ENCODE results near the gene UBTFL1.
"Not testable (repeated sequence)": the region's sequence is repeated elsewhere in the genome, so short reads cannot be mapped to it uniquely, and the experiment has no call there.

UBTFL1 gene

DNA sequence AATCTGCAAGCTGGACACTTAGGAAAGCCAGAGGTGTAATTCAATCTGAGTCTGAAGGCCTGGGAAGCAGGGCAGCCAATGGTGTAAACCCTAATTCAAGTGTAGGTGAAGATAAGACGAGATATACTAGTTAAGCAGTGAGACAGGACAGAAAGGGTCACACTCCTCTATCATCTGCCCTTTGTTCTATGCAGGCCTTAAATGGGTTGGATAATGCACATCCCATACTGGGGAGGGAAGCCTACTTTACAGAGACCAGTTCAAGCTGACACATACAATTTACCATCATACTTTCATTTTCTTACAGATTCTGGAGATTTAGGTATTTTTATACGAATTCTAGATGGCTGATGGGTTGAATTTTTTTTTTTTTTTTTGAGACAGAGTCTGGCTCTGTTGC, 3.0 kb downstream of the UBTFL1 start:
- not testable (repeated sequence) for H4K8ac ChIP-seq (ENCODE audit: low read depth, low read length); H3K36me3 ChIP-seq (ENCODE audit: control insufficient read depth in 1 of 2, insufficient read depth in 2 of 2, low read length in 2 of 2); H3K14ac ChIP-seq (ENCODE audit: low read length); H2BK120ac ChIP-seq (ENCODE audit: insufficient read depth, low read length, poor library complexity); H3K79me1 ChIP-seq (ENCODE audit: low read length); H4K91ac ChIP-seq (ENCODE audit: low read depth, low read length); H3K79me2 ChIP-seq (ENCODE audit: control insufficient read depth, insufficient read depth, low read length, poor library complexity); H2AK5ac ChIP-seq (ENCODE audit: low read length); H3K27me3 ChIP-seq (ENCODE audit: insufficient read depth, low read length); H3K27ac ChIP-seq (ENCODE audit: low read depth, low read length); DNase-seq; H3K18ac ChIP-seq (ENCODE audit: low read length); H2BK5ac ChIP-seq (ENCODE audit: low read depth, low read length, poor library complexity); H3K4ac ChIP-seq (ENCODE audit: low read depth, low read length); H2BK12ac ChIP-seq (ENCODE audit: low read length); H3K9me3 ChIP-seq (ENCODE audit: insufficient read depth, low read depth, low read length); H3K9ac ChIP-seq (ENCODE audit: low read length); H3K4me3 ChIP-seq (ENCODE audit: low read depth, low read length); H2AFZ ChIP-seq (ENCODE audit: insufficient read depth, low read length, poor library complexity); H3K4me2 ChIP-seq (ENCODE audit: low read length); H4K12ac ChIP-seq (ENCODE audit: low read depth, low read length); H3K4me1 ChIP-seq (ENCODE audit: control insufficient read depth in 1 of 2, insufficient read depth in 2 of 2, low read length in 2 of 2); H3K23ac ChIP-seq (ENCODE audit: low read length)
- WGBS (ENCODE audit: extremely low coverage, insufficient coverage, insufficient read length), result no CpG with 5 or more reads among the region's 2 CpGs

DNA sequence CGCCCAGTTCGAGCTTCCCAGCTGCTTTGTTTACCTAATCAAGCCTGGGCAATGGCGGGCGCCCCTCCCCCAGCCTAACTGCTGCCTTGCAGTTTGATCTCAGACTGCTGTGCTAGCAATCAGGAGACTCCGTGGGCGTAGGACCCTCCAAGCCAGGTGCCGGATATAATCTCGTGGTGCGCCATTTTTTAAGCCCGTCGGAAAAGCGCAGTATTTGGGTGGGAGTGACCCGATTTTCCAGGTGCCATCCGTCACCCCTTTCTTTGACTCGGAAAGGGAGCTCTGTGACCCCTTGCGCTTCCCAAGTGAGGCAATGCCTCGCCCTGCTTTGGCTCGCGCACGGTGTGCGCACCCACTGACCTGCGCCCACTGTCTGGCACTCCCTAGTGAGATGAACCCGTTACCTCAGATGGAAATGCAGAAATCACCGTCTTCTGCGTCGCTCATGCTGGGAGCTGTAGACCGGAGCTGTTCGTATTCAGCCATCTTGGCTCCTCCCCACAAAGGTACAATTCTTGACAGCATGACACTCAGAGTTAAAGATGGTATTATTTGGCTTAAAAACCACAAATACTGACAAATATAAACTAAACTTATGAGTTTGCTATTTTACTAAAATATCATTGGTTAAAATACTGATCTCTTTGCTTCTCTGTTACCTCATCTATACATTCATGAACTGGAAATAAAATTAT, 9.6 kb downstream of the UBTFL1 start:
- not testable (repeated sequence) for H4K91ac ChIP-seq (ENCODE audit: low read depth, low read length); DNase-seq; H2AK5ac ChIP-seq (ENCODE audit: low read length); H3K79me2 ChIP-seq (ENCODE audit: control insufficient read depth, insufficient read depth, low read length, poor library complexity); H3K9ac ChIP-seq (ENCODE audit: low read length); H3K79me1 ChIP-seq (ENCODE audit: low read length); H3K9me3 ChIP-seq (ENCODE audit: insufficient read depth, low read depth, low read length); H3K27me3 ChIP-seq (ENCODE audit: insufficient read depth, low read length); H3K36me3 ChIP-seq (ENCODE audit: control insufficient read depth in 1 of 2, insufficient read depth in 2 of 2, low read length in 2 of 2); H3K23ac ChIP-seq (ENCODE audit: low read length); H2BK5ac ChIP-seq (ENCODE audit: low read depth, low read length, poor library complexity); H2BK12ac ChIP-seq (ENCODE audit: low read length); H4K12ac ChIP-seq (ENCODE audit: low read depth, low read length); H3K27ac ChIP-seq (ENCODE audit: low read depth, low read length); H3K4me1 ChIP-seq (ENCODE audit: control insufficient read depth in 1 of 2, insufficient read depth in 2 of 2, low read length in 2 of 2); H3K18ac ChIP-seq (ENCODE audit: low read length); H2AFZ ChIP-seq (ENCODE audit: insufficient read depth, low read length, poor library complexity); H2BK120ac ChIP-seq (ENCODE audit: insufficient read depth, low read length, poor library complexity); H3K4me3 ChIP-seq (ENCODE audit: low read depth, low read length); H4K8ac ChIP-seq (ENCODE audit: low read depth, low read length); H3K14ac ChIP-seq (ENCODE audit: low read length); H3K4me2 ChIP-seq (ENCODE audit: low read length); H3K4ac ChIP-seq (ENCODE audit: low read depth, low read length)
- WGBS (ENCODE audit: extremely low coverage, insufficient coverage, insufficient read length), result no CpG with 5 or more reads among the region's 28 CpGs

GRCh38 chr11:90098261-90098660, 12.5 kb downstream of the UBTFL1 start:
- not testable (repeated sequence) for H3K4me3 ChIP-seq (ENCODE audit: low read depth, low read length); H3K79me2 ChIP-seq (ENCODE audit: control insufficient read depth, insufficient read depth, low read length, poor library complexity); H3K9ac ChIP-seq (ENCODE audit: low read length); H3K4me1 ChIP-seq (ENCODE audit: control insufficient read depth in 1 of 2, insufficient read depth in 2 of 2, low read length in 2 of 2); H2AFZ ChIP-seq (ENCODE audit: insufficient read depth, low read length, poor library complexity); H3K23ac ChIP-seq (ENCODE audit: low read length); H2BK5ac ChIP-seq (ENCODE audit: low read depth, low read length, poor library complexity); H3K27me3 ChIP-seq (ENCODE audit: insufficient read depth, low read length); H3K4me2 ChIP-seq (ENCODE audit: low read length); H3K9me3 ChIP-seq (ENCODE audit: insufficient read depth, low read depth, low read length); DNase-seq; H2AK5ac ChIP-seq (ENCODE audit: low read length); H3K36me3 ChIP-seq (ENCODE audit: control insufficient read depth in 1 of 2, insufficient read depth in 2 of 2, low read length in 2 of 2); H3K79me1 ChIP-seq (ENCODE audit: low read length); H4K12ac ChIP-seq (ENCODE audit: low read depth, low read length); H3K4ac ChIP-seq (ENCODE audit: low read depth, low read length); H3K27ac ChIP-seq (ENCODE audit: low read depth, low read length); H3K14ac ChIP-seq (ENCODE audit: low read length); H3K18ac ChIP-seq (ENCODE audit: low read length); H4K91ac ChIP-seq (ENCODE audit: low read depth, low read length); H4K8ac ChIP-seq (ENCODE audit: low read depth, low read length); H2BK120ac ChIP-seq (ENCODE audit: insufficient read depth, low read length, poor library complexity); H2BK12ac ChIP-seq (ENCODE audit: low read length)
- WGBS (ENCODE audit: extremely low coverage, insufficient coverage, insufficient read length), result no CpG with 5 or more reads among the region's 4 CpGs

- no peaks in the 10 kb centered on the region for H3K27me3 ChIP-seq (ENCODE audit: insufficient read depth, low read length)
- no peaks in the 10 kb centered on the region for H3K4me1 ChIP-seq (ENCODE audit: control insufficient read depth in 1 of 2, insufficient read depth in 2 of 2, low read length in 2 of 2)
- H4K8ac ChIP-seq (ENCODE audit: low read depth, low read length), result no peak overlapping the region
- no peaks in the 10 kb centered on the region for H3K36me3 ChIP-seq (ENCODE audit: control insufficient read depth in 1 of 2, insufficient read depth in 2 of 2, low read length in 2 of 2)
- no peak overlapping the region for H3K14ac ChIP-seq (ENCODE audit: low read length)
- H3K4me2 ChIP-seq (ENCODE audit: low read length), result no peak overlapping the region
- H2BK5ac ChIP-seq (ENCODE audit: low read depth, low read length, poor library complexity), result no peak overlapping the region
- H3K79me1 ChIP-seq (ENCODE audit: low read length), result no peaks in the 10 kb centered on the region
- no peak overlapping the region for H3K18ac ChIP-seq (ENCODE audit: low read length)
- WGBS (ENCODE audit: extremely low coverage, insufficient coverage, insufficient read length), result no CpG with 5 or more reads among the region's 3 CpGs
- no peak overlapping the region for H2AFZ ChIP-seq (ENCODE audit: insufficient read depth, low read length, poor library complexity)
- H3K9ac ChIP-seq (ENCODE audit: low read length), result no peak overlapping the region
- no peak overlapping the region for H4K91ac ChIP-seq (ENCODE audit: low read depth, low read length)
- no peak overlapping the region for H2BK120ac ChIP-seq (ENCODE audit: insufficient read depth, low read length, poor library complexity)
- H3K27ac ChIP-seq (ENCODE audit: low read depth, low read length), result no peak overlapping the region
- H3K4ac ChIP-seq (ENCODE audit: low read depth, low read length), result no peak overlapping the region
- no peak overlapping the region for H2BK12ac ChIP-seq (ENCODE audit: low read length)
- no peak overlapping the region for H3K4me3 ChIP-seq (ENCODE audit: low read depth, low read length)
- no peaks in the 10 kb centered on the region for H3K79me2 ChIP-seq (ENCODE audit: control insufficient read depth, insufficient read depth, low read length, poor library complexity)
- no peak for DNase-seq
- H3K9me3 ChIP-seq (ENCODE audit: insufficient read depth, low read depth, low read length), result no peaks in the 10 kb centered on the region
- H3K23ac ChIP-seq (ENCODE audit: low read length), result no peak overlapping the region
- no peak overlapping the region for H4K12ac ChIP-seq (ENCODE audit: low read depth, low read length)
- no peak overlapping the region for H2AK5ac ChIP-seq (ENCODE audit: low read length)
These were observed 14.7 kb downstream of the UBTFL1 start for GRCh38 chr11:90100431-90100830.
